ENCODE results near the gene C13orf42.

GRCh38 chr13:51154029-51154555, 43.0 kb upstream of the C13orf42 start:
- TF ChIP-seq CTCF (IDR thresholded peaks at IDR 0.05): no peak
- TF ChIP-seq POLR2A (IDR thresholded peaks at IDR 0.05): no peak
